Mesothelial cell of epicardium (in vitro differentiated cells): Measurements from ENCODE around the gene SLC7A11. TPM values are rescaled to one million over a fixed set of nuclear protein-coding genes. Genes with fewer than 3 reads are reported as not detected.
"Not testable (repeated sequence)": the region's sequence is repeated elsewhere in the genome, so short reads cannot be mapped to it uniquely, and the experiment has no call there.

Experiments
- DNase-seq, 2 experiments: peaks; one replicate each; pipeline ENCODE4 v3.0.0; 2021; ENCODE audit warnings: low spot score in 2 of 2; ENCODE audit not compliant: unreplicated experiment in 2 of 2
- H3K27ac Mint-ChIP-seq: 2 replicates; pipeline ENCODE4 v1.8.0; 2021; ENCODE audit warnings: mixed read lengths
- H3K27me3 Mint-ChIP-seq: 2 replicates; pipeline ENCODE4 v1.8.0; 2021; ENCODE audit warnings: low read depth, mixed read lengths
- H3K36me3 Mint-ChIP-seq: 2 replicates; pipeline ENCODE4 v1.8.0; 2021; ENCODE audit warnings: mixed read lengths
- H3K4me1 Mint-ChIP-seq: 2 replicates; pipeline ENCODE4 v1.8.0; 2021; ENCODE audit warnings: mixed read lengths
- H3K4me3 Mint-ChIP-seq: 2 replicates; pipeline ENCODE4 v1.8.0; 2021; ENCODE audit warnings: mild to moderate bottlenecking, moderate library complexity, mixed read lengths
- H3K9me3 Mint-ChIP-seq: 2 replicates; pipeline ENCODE4 v1.8.0; 2021; ENCODE audit warnings: mixed read lengths
- total RNA-seq: library from RNA; stranded (reverse); gene quantifications from 3 replicates; pipeline ENCODE4 v1.2.1, GENCODE V29; 2021
- TF ChIP-seq, protein P1 (sequence below): fragments of 200-600 bp; sonication (generic); IDR thresholded peaks from one replicate; pipeline ENCODE4 v1.5.0; 2021; ENCODE audit warnings: antibody characterized with exemption; ENCODE audit not compliant: unreplicated experiment

The SLC7A11 gene
- total RNA-seq, 1 donor from 2014 or later: 3.4 TPM

DNA sequence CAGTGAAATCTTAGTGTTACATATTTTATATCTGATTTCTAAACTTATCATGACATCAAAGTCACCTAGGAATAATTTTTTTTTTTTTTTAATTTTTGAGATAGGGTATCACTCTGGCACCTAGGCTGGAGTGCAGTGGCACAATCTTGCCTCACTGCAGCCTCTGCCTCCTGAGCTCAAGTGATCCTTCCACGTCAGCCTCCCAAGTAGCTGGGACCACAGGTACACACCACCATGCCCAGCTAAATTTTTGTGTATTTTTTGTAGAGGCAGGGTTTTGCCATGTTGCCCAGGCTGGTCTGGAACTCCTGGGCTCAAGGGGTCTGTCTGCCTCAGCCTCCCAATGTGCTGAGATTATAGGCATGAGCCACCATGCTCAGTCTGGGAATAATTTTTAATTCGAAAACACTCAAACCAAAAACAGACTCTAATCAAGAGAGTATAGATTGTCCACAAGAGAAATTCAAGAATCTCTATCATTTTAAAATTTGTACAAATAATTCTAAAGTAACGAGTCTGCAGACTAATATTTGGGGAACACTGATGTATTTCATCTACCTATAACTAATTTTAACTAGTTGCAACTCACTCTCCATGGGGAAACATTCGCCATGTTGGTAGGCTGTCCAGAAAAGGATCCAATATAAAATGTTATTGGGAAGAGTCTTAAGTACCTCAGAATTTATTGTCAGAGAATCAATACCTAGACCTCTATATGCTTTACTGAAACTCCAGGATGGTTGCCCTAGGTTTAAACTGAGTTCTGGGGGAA, 3.4 kb downstream of the SLC7A11 start:
- TF ChIP-seq, protein P1, sequence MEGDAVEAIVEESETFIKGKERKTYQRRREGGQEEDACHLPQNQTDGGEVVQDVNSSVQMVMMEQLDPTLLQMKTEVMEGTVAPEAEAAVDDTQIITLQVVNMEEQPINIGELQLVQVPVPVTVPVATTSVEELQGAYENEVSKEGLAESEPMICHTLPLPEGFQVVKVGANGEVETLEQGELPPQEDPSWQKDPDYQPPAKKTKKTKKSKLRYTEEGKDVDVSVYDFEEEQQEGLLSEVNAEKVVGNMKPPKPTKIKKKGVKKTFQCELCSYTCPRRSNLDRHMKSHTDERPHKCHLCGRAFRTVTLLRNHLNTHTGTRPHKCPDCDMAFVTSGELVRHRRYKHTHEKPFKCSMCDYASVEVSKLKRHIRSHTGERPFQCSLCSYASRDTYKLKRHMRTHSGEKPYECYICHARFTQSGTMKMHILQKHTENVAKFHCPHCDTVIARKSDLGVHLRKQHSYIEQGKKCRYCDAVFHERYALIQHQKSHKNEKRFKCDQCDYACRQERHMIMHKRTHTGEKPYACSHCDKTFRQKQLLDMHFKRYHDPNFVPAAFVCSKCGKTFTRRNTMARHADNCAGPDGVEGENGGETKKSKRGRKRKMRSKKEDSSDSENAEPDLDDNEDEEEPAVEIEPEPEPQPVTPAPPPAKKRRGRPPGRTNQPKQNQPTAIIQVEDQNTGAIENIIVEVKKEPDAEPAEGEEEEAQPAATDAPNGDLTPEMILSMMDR: no peak
- no peak for DNase-seq
- peaks cover 33% of the 10 kb centered on the region for H3K4me1 Mint-ChIP-seq
- peaks cover 4% of the 10 kb centered on the region for H3K36me3 Mint-ChIP-seq
- H3K4me3 Mint-ChIP-seq: no peak overlapping the region
- no peak overlapping the region for H3K27ac Mint-ChIP-seq
- peaks cover 4% of the 10 kb centered on the region for H3K9me3 Mint-ChIP-seq
- H3K27me3 Mint-ChIP-seq: no peaks in the 10 kb centered on the region

GRCh38 chr4:138237132-138237531, 5.0 kb downstream of the SLC7A11 start:
- not testable (repeated sequence) for H3K27me3 Mint-ChIP-seq, H3K36me3 Mint-ChIP-seq, H3K27ac Mint-ChIP-seq, DNase-seq, H3K9me3 Mint-ChIP-seq, H3K4me3 Mint-ChIP-seq
- H3K4me1 Mint-ChIP-seq: peaks cover 27% of the 10 kb centered on the region

GRCh38 chr4:138236037-138236436, 6.1 kb downstream of the SLC7A11 start:
- Mint-ChIP-seq H3K27me3 (no peaks in the 10 kb centered on the region), H3K36me3 (peaks cover 4% of the 10 kb centered on the region), H3K4me3 (no peak overlapping the region), H3K9me3 (peaks cover 4% of the 10 kb centered on the region), H3K4me1 (peaks cover 16% of the 10 kb centered on the region), H3K27ac (no peak overlapping the region)
- TF ChIP-seq, protein P1: no peak
- no peak for DNase-seq

DNA sequence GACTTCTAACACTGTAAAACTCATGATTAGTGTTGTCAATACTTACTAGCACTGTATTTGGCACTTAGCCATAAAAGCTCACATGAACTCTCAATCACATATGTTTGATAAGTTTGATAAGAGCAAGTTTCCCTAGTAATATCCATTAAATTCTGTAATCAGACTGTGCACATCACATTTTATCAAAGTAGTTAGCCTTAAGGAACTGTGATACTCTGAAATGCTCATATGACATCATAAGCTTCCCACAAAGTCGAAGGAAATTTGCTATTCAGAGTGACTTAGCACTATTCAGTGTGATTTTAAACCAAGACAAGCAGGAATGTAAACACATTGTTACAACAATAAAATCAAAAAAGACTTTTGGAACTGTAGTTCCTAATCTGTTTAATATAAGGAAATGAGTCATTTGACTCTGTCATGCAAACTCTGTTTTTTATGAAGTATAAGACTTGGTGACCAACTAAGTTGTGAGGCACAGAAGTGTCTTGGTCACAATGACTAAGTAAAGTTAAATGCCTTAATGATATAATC, 6.7 kb downstream of the SLC7A11 start:
- Mint-ChIP-seq H3K4me1 (peaks cover 10% of the 10 kb centered on the region), H3K4me3 (no peak overlapping the region), H3K36me3 (peaks cover 5% of the 10 kb centered on the region), H3K27ac (no peak overlapping the region), H3K27me3 (no peaks in the 10 kb centered on the region), H3K9me3 (peaks cover 4% of the 10 kb centered on the region)
- no peak for DNase-seq
- TF ChIP-seq, protein P1: no peak

DNA sequence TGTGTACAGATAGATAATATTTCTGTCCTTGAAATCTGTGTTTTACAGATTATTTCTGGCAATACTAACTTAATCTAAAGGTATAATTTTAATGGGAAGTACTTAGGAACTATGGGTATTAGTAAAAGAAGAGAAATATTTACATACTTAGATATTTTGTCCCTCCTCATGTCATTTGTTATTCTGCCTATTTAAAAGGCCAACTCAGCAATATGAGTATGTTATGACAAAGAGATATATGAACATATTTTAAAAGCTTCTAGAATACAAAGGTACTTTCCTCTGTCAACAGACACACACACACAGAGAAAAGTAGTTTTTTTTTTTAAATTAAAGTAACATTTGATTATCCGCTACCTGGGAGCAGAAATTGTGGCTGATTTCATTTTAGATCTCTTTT, 7.9 kb downstream of the SLC7A11 start:
- Mint-ChIP-seq H3K9me3 (peaks cover 4% of the 10 kb centered on the region), H3K27me3 (no peaks in the 10 kb centered on the region), H3K4me1 (peaks cover 6% of the 10 kb centered on the region), H3K27ac (no peak overlapping the region), H3K4me3 (no peak overlapping the region), H3K36me3 (peaks cover 5% of the 10 kb centered on the region)
- no peak for DNase-seq
- TF ChIP-seq, protein P1: no peak

- H3K4me3 Mint-ChIP-seq: no peak overlapping the region
- H3K27ac Mint-ChIP-seq: no peak overlapping the region
- peaks cover 5% of the 10 kb centered on the region for H3K36me3 Mint-ChIP-seq
These were observed 8.7 kb downstream of the SLC7A11 start for GRCh38 chr4:138233313-138234034.

More at GRCh38 chr4:138233313-138234034, 8.7 kb downstream of the SLC7A11 start:
- no peaks in the 10 kb centered on the region for H3K27me3 Mint-ChIP-seq
- TF ChIP-seq, protein P1: no peak
- peaks cover 4% of the 10 kb centered on the region for H3K9me3 Mint-ChIP-seq
- no peak for DNase-seq
- H3K4me1 Mint-ChIP-seq: peaks cover 6% of the 10 kb centered on the region
